ENCODE measurements around the gene FOXJ3. TPM values are rescaled to one million over a fixed set of nuclear protein-coding genes. Genes with fewer than 3 reads are reported as not detected.

The FOXJ3 gene
- total RNA-seq, 1 donor from 2014 or later: 30.9 TPM

- DNase-seq (ENCODE audit: low spot score): peak; percentile 82
- peak overlapping the region; percentile 90 for H3K27ac Mint-ChIP-seq (ENCODE audit: unreplicated experiment)
- peak; percentile 60 for TF ChIP-seq CTCF (IDR thresholded peaks at IDR 0.05)
- H3K9me3 Mint-ChIP-seq (ENCODE audit: low read depth): no peaks in the 10 kb centered on the region
- peaks cover 30% of the 10 kb centered on the region for H3K4me1 Mint-ChIP-seq (ENCODE audit: low read depth)
- no peaks in the 10 kb centered on the region for H3K36me3 Mint-ChIP-seq (ENCODE audit: low read depth)
- peak overlapping the region; percentile 86 for H3K4me3 Mint-ChIP-seq (ENCODE audit: unreplicated experiment)
- H3K27me3 Mint-ChIP-seq (ENCODE audit: low read depth): no peaks in the 10 kb centered on the region
Observed at GRCh38 chr1:42334240-42335049, 590 bp downstream of the FOXJ3 start.

DNA sequence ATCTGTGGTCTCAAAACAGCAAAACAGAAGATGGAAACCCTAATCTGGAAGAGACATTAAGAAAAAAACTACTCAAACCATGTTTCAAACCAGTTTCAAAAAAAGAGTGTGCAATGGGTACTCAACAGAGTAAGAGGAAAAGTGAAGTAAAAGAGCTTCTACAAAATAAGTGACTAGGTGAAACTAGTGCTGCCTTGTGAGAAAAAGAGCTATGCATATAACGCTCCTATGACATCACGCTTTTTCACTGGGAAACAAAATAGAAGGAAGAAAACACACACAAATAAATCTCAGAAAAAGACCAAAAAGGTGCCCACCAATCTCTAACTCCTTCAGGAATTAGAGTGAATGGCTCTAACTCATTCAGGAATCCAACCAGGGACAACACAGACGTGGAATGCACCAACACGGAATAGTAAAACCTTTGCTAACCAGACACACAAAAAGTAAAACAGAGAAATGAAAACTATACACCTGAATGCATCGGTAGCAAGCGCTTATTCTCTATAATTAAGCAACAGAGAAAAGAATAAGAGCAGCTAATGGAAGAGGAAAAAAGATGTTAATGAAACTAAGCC is 1.3 kb downstream of the FOXJ3 start:
- H3K36me3 Mint-ChIP-seq (ENCODE audit: low read depth): no peaks in the 10 kb centered on the region
- no peak for TF ChIP-seq CTCF (IDR thresholded peaks at IDR 0.05)
- H3K27ac Mint-ChIP-seq (ENCODE audit: unreplicated experiment): peak overlapping the region; percentile 90

DNA sequence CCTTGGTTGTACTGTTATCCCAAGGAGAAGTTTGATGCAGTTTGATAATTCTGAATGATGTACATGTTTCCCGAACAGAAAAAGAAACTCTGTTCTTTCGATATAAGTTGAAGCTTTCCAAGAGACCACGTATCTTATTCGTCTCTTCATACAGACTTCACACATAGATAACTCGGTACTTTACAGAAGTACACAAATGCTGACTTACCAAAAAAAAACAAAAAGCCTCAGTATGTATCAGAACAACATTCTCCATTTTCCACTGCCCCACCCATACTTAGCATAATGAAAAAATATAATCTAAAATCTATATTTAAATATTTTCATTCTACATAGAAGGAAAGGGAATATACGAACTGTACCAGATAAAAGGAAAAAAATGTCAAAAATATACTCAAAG is 2.2 kb downstream of the FOXJ3 start:
- no peak overlapping the region for H3K4me3 Mint-ChIP-seq (ENCODE audit: unreplicated experiment)
- no peaks in the 10 kb centered on the region for H3K36me3 Mint-ChIP-seq (ENCODE audit: low read depth)
- no peak for DNase-seq (ENCODE audit: low spot score)
- no peak overlapping the region for H3K27ac Mint-ChIP-seq (ENCODE audit: unreplicated experiment)
- H3K27me3 Mint-ChIP-seq (ENCODE audit: low read depth): no peaks in the 10 kb centered on the region
- H3K4me1 Mint-ChIP-seq (ENCODE audit: low read depth): peaks cover 30% of the 10 kb centered on the region
- H3K9me3 Mint-ChIP-seq (ENCODE audit: low read depth): no peaks in the 10 kb centered on the region
- no peak for TF ChIP-seq CTCF (IDR thresholded peaks at IDR 0.05)

More for the DNA sequence above, 1.3 kb downstream of the FOXJ3 start:
- DNase-seq (ENCODE audit: low spot score): no peak
- Mint-ChIP-seq H3K27me3 (ENCODE audit: low read depth) (no peaks in the 10 kb centered on the region), H3K4me1 (ENCODE audit: low read depth) (peaks cover 30% of the 10 kb centered on the region), H3K9me3 (ENCODE audit: low read depth) (no peaks in the 10 kb centered on the region), H3K4me3 (ENCODE audit: unreplicated experiment) (peak overlapping the region; percentile 86)

GRCh38 chr1:42330215-42330614 is 4.8 kb downstream of the FOXJ3 start:
- TF ChIP-seq CTCF (IDR thresholded peaks at IDR 0.05): no peak
- no peaks in the 10 kb centered on the region for H3K9me3 Mint-ChIP-seq (ENCODE audit: low read depth)
- no peaks in the 10 kb centered on the region for H3K36me3 Mint-ChIP-seq (ENCODE audit: low read depth)
- H3K27me3 Mint-ChIP-seq (ENCODE audit: low read depth): no peaks in the 10 kb centered on the region
- H3K4me1 Mint-ChIP-seq (ENCODE audit: low read depth): peaks cover 22% of the 10 kb centered on the region
- no peak overlapping the region for H3K27ac Mint-ChIP-seq (ENCODE audit: unreplicated experiment)
- H3K4me3 Mint-ChIP-seq (ENCODE audit: unreplicated experiment): no peak overlapping the region
- DNase-seq (ENCODE audit: low spot score): no peak

DNA sequence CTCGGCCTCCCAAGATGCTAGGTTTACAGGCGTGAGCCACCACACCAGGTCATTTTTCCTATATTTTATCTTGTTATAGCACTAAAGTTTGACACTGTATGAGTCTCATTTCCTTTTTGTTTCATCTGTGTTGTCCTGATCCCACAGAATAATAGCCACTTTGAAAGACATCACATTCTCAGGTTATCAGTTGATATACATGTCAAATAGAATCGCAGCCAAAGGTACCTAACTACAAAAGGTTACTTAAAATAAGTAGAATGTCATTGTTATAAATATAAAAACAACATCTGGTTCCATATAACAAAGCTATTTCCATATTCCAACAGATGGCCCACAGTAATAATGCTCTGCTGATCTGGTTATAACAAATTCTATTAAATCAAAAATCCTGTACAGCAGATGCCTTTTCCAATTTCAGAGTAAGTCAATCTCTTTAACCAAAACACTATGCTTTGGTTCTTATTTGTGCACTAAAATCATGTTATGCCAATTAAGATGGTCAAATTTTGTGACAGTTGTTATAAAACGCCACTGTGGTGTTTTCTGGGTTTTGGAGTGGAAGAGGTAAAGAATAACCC is 6.0 kb downstream of the FOXJ3 start:
- Mint-ChIP-seq H3K9me3 (ENCODE audit: low read depth) (no peaks in the 10 kb centered on the region), H3K27ac (ENCODE audit: unreplicated experiment) (no peak overlapping the region), H3K27me3 (ENCODE audit: low read depth) (no peaks in the 10 kb centered on the region), H3K4me1 (ENCODE audit: low read depth) (peaks cover 22% of the 10 kb centered on the region), H3K4me3 (ENCODE audit: unreplicated experiment) (no peak overlapping the region), H3K36me3 (ENCODE audit: low read depth) (no peaks in the 10 kb centered on the region)
- DNase-seq (ENCODE audit: low spot score): no peak
- TF ChIP-seq CTCF (IDR thresholded peaks at IDR 0.05): no peak

All from chondrocyte (in vitro differentiated cells).